ENCODE data around the gene HPSE. TPM values are rescaled to one million over a fixed set of nuclear protein-coding genes. Genes with fewer than 3 reads are reported as not detected.

HPSE gene
- total RNA-seq, 4 donors from 2014 or later: 0.05 to 0.42 (median 0.25) TPM

- DNase-seq (no peak), ATAC-seq (no peak)
- in situ Hi-C loops (cut with MboI; ENCODE audit: low sequenced_read_pairs in 4 of 4): no loop called here
- Histone ChIP-seq H3K9me3 (no peaks in the 10 kb centered on the region), H3K27me3 (no peaks in the 10 kb centered on the region), H3K36me3 (no peaks in the 10 kb centered on the region), H3K4me3 (no peak overlapping the region), H3K4me1 (peaks cover 0 to 3% of the 10 kb centered on the region in 2 donors), H3K27ac (no peak overlapping the region)
- intact Hi-C loops (cut with DNase I; ENCODE audit: low total_unique reads): no loop called here
- no peak for TF ChIP-seq POLR2A (IDR thresholded peaks at IDR 0.05)
- TF ChIP-seq, protein P1, sequence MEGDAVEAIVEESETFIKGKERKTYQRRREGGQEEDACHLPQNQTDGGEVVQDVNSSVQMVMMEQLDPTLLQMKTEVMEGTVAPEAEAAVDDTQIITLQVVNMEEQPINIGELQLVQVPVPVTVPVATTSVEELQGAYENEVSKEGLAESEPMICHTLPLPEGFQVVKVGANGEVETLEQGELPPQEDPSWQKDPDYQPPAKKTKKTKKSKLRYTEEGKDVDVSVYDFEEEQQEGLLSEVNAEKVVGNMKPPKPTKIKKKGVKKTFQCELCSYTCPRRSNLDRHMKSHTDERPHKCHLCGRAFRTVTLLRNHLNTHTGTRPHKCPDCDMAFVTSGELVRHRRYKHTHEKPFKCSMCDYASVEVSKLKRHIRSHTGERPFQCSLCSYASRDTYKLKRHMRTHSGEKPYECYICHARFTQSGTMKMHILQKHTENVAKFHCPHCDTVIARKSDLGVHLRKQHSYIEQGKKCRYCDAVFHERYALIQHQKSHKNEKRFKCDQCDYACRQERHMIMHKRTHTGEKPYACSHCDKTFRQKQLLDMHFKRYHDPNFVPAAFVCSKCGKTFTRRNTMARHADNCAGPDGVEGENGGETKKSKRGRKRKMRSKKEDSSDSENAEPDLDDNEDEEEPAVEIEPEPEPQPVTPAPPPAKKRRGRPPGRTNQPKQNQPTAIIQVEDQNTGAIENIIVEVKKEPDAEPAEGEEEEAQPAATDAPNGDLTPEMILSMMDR (IDR thresholded peaks at IDR 0.05 in 4 of 5, conservative IDR thresholded peaks at IDR 0.05 in 1 of 5): no peak
These were observed 29.7 kb upstream of the HPSE start for GRCh38 chr4:83364312-83364711.

GRCh38 chr4:83362492-83363329 is 28.1 kb upstream of the HPSE start:
- Histone ChIP-seq H3K27me3 (no peaks in the 10 kb centered on the region), H3K36me3 (no peaks in the 10 kb centered on the region), H3K4me1 (peaks cover 0 to 3% of the 10 kb centered on the region in 2 donors), H3K9me3 (no peaks in the 10 kb centered on the region), H3K27ac (no peak overlapping the region), H3K4me3 (no peak overlapping the region)
- TF ChIP-seq POLR2A (IDR thresholded peaks at IDR 0.05): no peak
- intact Hi-C loops (cut with DNase I; ENCODE audit: low total_unique reads): loop anchor here (1.0 kb wide), 1 partner anchor 93 kb away; the partner anchor contains the start of gene HELQ
- in situ Hi-C loops (cut with MboI; ENCODE audit: low sequenced_read_pairs in 4 of 4): no loop called here
- ATAC-seq: peak in 1 of 2 donors; percentile 36
- DNase-seq: no peak

- Histone ChIP-seq H3K9me3 (no peaks in the 10 kb centered on the region), H3K4me3 (no peak overlapping the region), H3K27me3 (no peaks in the 10 kb centered on the region), H3K27ac (no peak overlapping the region), H3K36me3 (no peaks in the 10 kb centered on the region), H3K4me1 (peaks cover 5 to 12% of the 10 kb centered on the region in 2 donors)
- ATAC-seq (no peak), DNase-seq (no peak)
- intact Hi-C loops (cut with DNase I; ENCODE audit: low total_unique reads): loop anchor here (1.0 kb wide), 1 partner anchor 94 kb away; the partner anchor contains the start of gene HELQ
- in situ Hi-C loops (cut with MboI; ENCODE audit: low sequenced_read_pairs in 4 of 4): no loop called here
- TF ChIP-seq, protein P1 (IDR thresholded peaks at IDR 0.05 in 4 of 5, conservative IDR thresholded peaks at IDR 0.05 in 1 of 5): no peak
- no peak for TF ChIP-seq POLR2A (IDR thresholded peaks at IDR 0.05)
These were observed 26.9 kb upstream of the HPSE start for GRCh38 chr4:83361416-83362103.

DNA sequence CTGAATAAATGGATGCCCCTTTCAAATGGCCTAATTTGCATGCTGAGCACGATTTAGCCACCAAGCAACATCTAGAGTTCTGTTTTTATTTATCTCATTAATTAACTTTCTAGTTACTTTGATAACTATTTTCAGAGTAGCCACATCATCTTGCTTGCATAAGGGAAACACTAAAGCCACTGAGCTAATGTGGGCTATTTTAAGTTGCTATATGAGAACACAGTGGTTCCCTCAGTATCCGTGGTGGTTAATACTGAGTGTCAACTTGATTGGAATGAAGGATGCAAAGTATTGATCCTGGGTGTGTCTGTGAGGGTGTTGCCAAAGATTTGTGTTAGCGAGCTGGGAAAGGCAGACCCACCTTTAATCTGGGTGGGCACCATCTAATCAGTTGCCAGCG is 25.4 kb upstream of the HPSE start:
- DNase-seq: no peak
- TF ChIP-seq, protein P1 (IDR thresholded peaks at IDR 0.05 in 4 of 5, conservative IDR thresholded peaks at IDR 0.05 in 1 of 5): no peak
- no peak for TF ChIP-seq POLR2A (IDR thresholded peaks at IDR 0.05)
- intact Hi-C loops (cut with DNase I; ENCODE audit: low total_unique reads): no loop called here
- peaks cover 5 to 13% of the 10 kb centered on the region in 2 donors for H3K4me1 ChIP-seq
- H3K36me3 ChIP-seq: no peaks in the 10 kb centered on the region
- H3K27me3 ChIP-seq: no peaks in the 10 kb centered on the region
- in situ Hi-C loops (cut with MboI; ENCODE audit: low sequenced_read_pairs in 4 of 4): no loop called here
- peak; percentile 68 to 69 for ATAC-seq
- H3K4me3 ChIP-seq: peak overlapping the region in 1 of 4 donors; percentile 8
- H3K27ac ChIP-seq: peak overlapping the region in 3 of 4 donors; percentile 18 to 60 (median 40)
- no peaks in the 10 kb centered on the region for H3K9me3 ChIP-seq

- no peaks in the 10 kb centered on the region for H3K9me3 ChIP-seq
- no peaks in the 10 kb centered on the region for H3K36me3 ChIP-seq
- DNase-seq (no peak), ATAC-seq (no peak)
- H3K4me1 ChIP-seq: peaks cover 5 to 13% of the 10 kb centered on the region in 2 donors
- intact Hi-C loops (cut with DNase I; ENCODE audit: low total_unique reads) (no loop called here), in situ Hi-C loops (cut with MboI; ENCODE audit: low sequenced_read_pairs in 4 of 4) (no loop called here)
- H3K27ac ChIP-seq: no peak overlapping the region
- no peak for TF ChIP-seq POLR2A (IDR thresholded peaks at IDR 0.05)
- TF ChIP-seq, protein P1 (IDR thresholded peaks at IDR 0.05 in 4 of 5, conservative IDR thresholded peaks at IDR 0.05 in 1 of 5): no peak
- no peak overlapping the region for H3K4me3 ChIP-seq
- no peaks in the 10 kb centered on the region for H3K27me3 ChIP-seq
These were observed 23.8 kb upstream of the HPSE start for GRCh38 chr4:83358410-83358809.
